OCI-LY7 (cell line): ENCODE results near the gene HCAR2. TPM values are rescaled to one million over a fixed set of nuclear protein-coding genes. Genes with fewer than 3 reads are reported as not detected.
"Not testable (repeated sequence)": the region's sequence is repeated elsewhere in the genome, so short reads cannot be mapped to it uniquely, and the experiment has no call there.

Experiments
- Bru-seq: library from RNA; stranded (reverse); fragments of 400-500 nt; gene quantifications from one replicate; lab custom pipeline; 2021; lab: Mats Ljungman, UMichigan
- BruChase-seq, 2 experiments: library from RNA; stranded (reverse); fragments of 400-500 nt; gene quantifications; one replicate each; lab custom pipeline; 2021; lab: Mats Ljungman, UMichigan
- BruUV-seq: library from RNA; stranded (reverse); fragments of 400-500 nt; replicated peaks from 2 replicates; lab custom pipeline; 2021; lab: Mats Ljungman, UMichigan
- CTCF ChIA-PET: fragments of 300-600 bp; sonication (Branson Sonifier 250); formaldehyde crosslinking; loops from one replicate; lab custom pipeline; 2022; ENCODE audit warnings: antibody characterized with exemption; ENCODE audit not compliant: unreplicated experiment; lab: Charles Lee
- POLR2A ChIA-PET: fragments of 300-600 bp; sonication (Branson Sonifier 250); formaldehyde crosslinking; loops from one replicate; lab custom pipeline; 2022; ENCODE audit warnings: antibody characterized with exemption; lab: Charles Lee
- DNase-seq: peaks from one replicate; pipeline ENCODE4 v3.0.0-alpha.2; 2015; ENCODE audit warnings: low spot score
- H2AFZ ChIP-seq: fragments of 200-600 bp; sonication (generic), shearing (Covaris generic); 2 replicates; pipeline ENCODE4 v1.6.1; 2014; ENCODE audit warnings: mild to moderate bottlenecking, antibody characterized with exemption, low read length, moderate library complexity
- H3K27ac ChIP-seq: fragments of 200-600 bp; sonication (generic); 2 replicates; pipeline ENCODE4 v1.5.1; 2014; ENCODE audit warnings: mixed run types, low read depth, mild to moderate bottlenecking, moderate library complexity, low read length, inconsistent platforms; ENCODE audit not compliant: poor library complexity, severe bottlenecking
- H3K36me3 ChIP-seq: fragments of 200-600 bp; sonication (generic); 2 replicates; pipeline ENCODE4 v1.6.1; 2014; ENCODE audit warnings: mild to moderate bottlenecking, antibody characterized with exemption, low read length, moderate library complexity, mixed read lengths; ENCODE audit not compliant: insufficient read depth
- H3K4me1 ChIP-seq: fragments of 200-600 bp; sonication (generic); 2 replicates; pipeline ENCODE4 v1.5.1; 2014; ENCODE audit warnings: mild to moderate bottlenecking, low read length; ENCODE audit not compliant: insufficient read depth, poor library complexity, severe bottlenecking
- H3K4me2 ChIP-seq: fragments of 200-600 bp; sonication (generic); 2 replicates; pipeline ENCODE4 v1.6.1; 2014; ENCODE audit warnings: mild to moderate bottlenecking, low read length
- H3K4me3 ChIP-seq: fragments of 200-600 bp; sonication (generic); 2 replicates; pipeline ENCODE4 v1.5.1; 2014; ENCODE audit warnings: mild to moderate bottlenecking, low read depth, low read length; ENCODE audit not compliant: poor library complexity, severe bottlenecking
- H3K79me2 ChIP-seq: fragments of 200-600 bp; sonication (generic); 2 replicates; pipeline ENCODE4 v1.6.1; 2016; ENCODE audit warnings: low read depth, mild to moderate bottlenecking, low read length, moderate library complexity, mixed read lengths; ENCODE audit not compliant: insufficient read depth
- H3K9me2 ChIP-seq: fragments of 200-600 bp; sonication (generic); 2 replicates; pipeline ENCODE4 v1.6.1; 2016; ENCODE audit warnings: mild to moderate bottlenecking, low read length, mixed read lengths; ENCODE audit not compliant: insufficient read depth
- H3K9me3 ChIP-seq: fragments of 200-600 bp; sonication (generic); 2 replicates; pipeline ENCODE4 v1.6.1; 2014; ENCODE audit warnings: mild to moderate bottlenecking, mixed run types, low read length, mixed read lengths
- H4K20me1 ChIP-seq: fragments of 200-600 bp; sonication (generic); 2 replicates; pipeline ENCODE4 v1.6.1; 2014; ENCODE audit warnings: mild to moderate bottlenecking, antibody characterized with exemption, low read length, moderate library complexity, mixed read lengths; ENCODE audit not compliant: insufficient read depth
- CTCF ChIP-seq: fragments of 200-600 bp; sonication (generic); conservative IDR thresholded peaks from 2 replicates; pipeline ENCODE4 v1.5.1; 2014; ENCODE audit warnings: mild to moderate bottlenecking, antibody characterized with exemption, low read length, moderate library complexity, mixed read lengths
- EZH2phosphoT487 ChIP-seq: fragments of 200-600 bp; sonication (generic); IDR thresholded peaks from 2 replicates; pipeline ENCODE4 v1.6.1; 2018; ENCODE audit warnings: low read depth, borderline replicate concordance, mild to moderate bottlenecking, mixed run types, antibody characterized with exemption, low read length, moderate library complexity, mixed read lengths
- intact Hi-C: fragments of 100-400 bp; cut with micrococcal nuclease; formaldehyde crosslinking; loops from one replicate; pipeline ENCODE4 v1.10.0; 2022; ENCODE audit not compliant: unreplicated experiment
- long read RNA-seq: library from polyadenylated mRNA; stranded (forward); transcript quantifications from one replicate; pipeline ENCODE4 v2.0.0, GENCODE V29; 2022
- total RNA-seq, 2 experiments: library from RNA; depleted of rRNA in 1 of 2; stranded (reverse); fragments of >200 nt in 1 of 2; shearing (Covaris generic) in 1 of 2; gene quantifications; 2 replicates each; pipeline ENCODE4 v1.2.3, GENCODE V29; 2014 to 2022

Gene HCAR2
- total RNA-seq (2014; rRNA removed; shearing (Covaris generic)) (not detected in 2 replicates), total RNA-seq (2022) (not detected in 2 replicates), Bru-seq, nascent RNA (not detected), BruChase-seq, experiment 1, labeled RNA remaining after a 6-hour chase (not detected), BruChase-seq, experiment 2, labeled RNA remaining after a 2-hour chase (not detected)
- long read RNA-seq: 0 reads

- not testable (repeated sequence) for BruUV-seq
These were observed at the start of gene HCAR2 for GRCh38 chr12:122702890-122703611. Gene HCAR2, minus strand, starts transcription at chr12:122703357. Its CDS starts 74 bp downstream, at chr12:122703283.

GRCh38 chr12:122752464-122753318 is 49.5 kb upstream of the HCAR2 start, which contains the start of gene DENR:
Gene DENR, plus strand, starts transcription at chr12:122752824. Its CDS starts 878 bp downstream, at chr12:122753702.
- no peaks in the 10 kb centered on the region; the same call in 1 of the 2 replicates for H3K9me3 ChIP-seq
- ChIA-PET POLR2A (interaction anchor here (0.6 to 1.6 kb wide), 3 partner anchors 21 to 76 kb away, joined by 3 to 9 read pairs (median 5); no protein-coding TSS in a partner anchor), CTCF (interaction anchor here (1.3 kb wide), 1 partner anchor 115 kb away, joined by 4 read pairs; no protein-coding TSS in a partner anchor)
- peak; percentile 100 for DNase-seq
- BruUV-seq: no TSS peak
- H3K27ac ChIP-seq: peak within 1 kb of the TSS; percentile 70
- peaks cover 10% of the 10 kb centered on the region; the same call in 1 of the 2 replicates for H4K20me1 ChIP-seq
- intact Hi-C loops: loop anchor here (2.0 kb wide), 4 partner anchors 114 to 416 kb away; partner anchors contain the start of genes KNTC1 and RSRC2
- peak within 1 kb of the TSS; percentile 96 for H3K4me2 ChIP-seq
- H3K4me1 ChIP-seq: peaks cover 44% of the 10 kb centered on the region
- TF ChIP-seq EZH2phosphoT487 (no peak), CTCF (peak; percentile 85)
- peak within 1 kb of the TSS; percentile 92 for H3K4me3 ChIP-seq
- peak within 1 kb of the TSS; percentile 77; the same call in 1 of the 2 replicates for H2AFZ ChIP-seq
- H3K9me2 ChIP-seq: no peaks in the 10 kb centered on the region
- H3K79me2 ChIP-seq: peaks cover 45% of the 10 kb centered on the region
- H3K36me3 ChIP-seq: peaks cover 42% of the 10 kb centered on the region

More at GRCh38 chr12:122702890-122703611, at the start of gene HCAR2:
- H3K36me3 ChIP-seq, H3K27ac ChIP-seq, H3K4me3 ChIP-seq, H3K9me2 ChIP-seq, H4K20me1 ChIP-seq, H3K9me3 ChIP-seq, H2AFZ ChIP-seq, CTCF ChIA-PET, H3K4me2 ChIP-seq, intact Hi-C loops, DNase-seq, POLR2A ChIA-PET, H3K79me2 ChIP-seq, H3K4me1 ChIP-seq: not testable (repeated sequence)

- peak overlapping the region; percentile 94 for H3K4me2 ChIP-seq
- peak overlapping the region; percentile 77 for H2AFZ ChIP-seq
- CTCF ChIA-PET, H3K9me3 ChIP-seq, POLR2A ChIA-PET, intact Hi-C loops, H3K9me2 ChIP-seq, DNase-seq: not testable (repeated sequence)
- H3K27ac ChIP-seq: peak overlapping the region; percentile 70
- peaks cover 25% of the 10 kb centered on the region for H3K36me3 ChIP-seq
- BruUV-seq: TSS peak; percentile 90
- peaks cover 33% of the 10 kb centered on the region for H3K4me1 ChIP-seq
- H3K79me2 ChIP-seq: peaks cover 35% of the 10 kb centered on the region
- peaks cover 10% of the 10 kb centered on the region; the same call in 1 of the 2 replicates for H4K20me1 ChIP-seq
- H3K4me3 ChIP-seq: peak overlapping the region; percentile 92
These were observed 47.8 kb upstream of the HCAR2 start for GRCh38 chr12:122750781-122751515.
